ENCODE data around the gene FCMR. TPM values are rescaled to one million over a fixed set of nuclear protein-coding genes. Genes with fewer than 3 reads are reported as not detected.

Gene FCMR
- total RNA-seq, 4 donors from 2014 or later = 1.2 to 5.2 (median 3.0) TPM

- WGBS, 2 donors = 2 to 6% methylated on average over 30 to 47 of the region's 69 CpGs
- Histone ChIP-seq H3K27me3 (no peaks in the 10 kb centered on the region), H3K4me3 (replicated peaks in 1 of 3) (peak overlapping the region in 1 of 3 donors; percentile 38), H3K36me3 (no peaks in the 10 kb centered on the region), H3K4me1 (peaks cover 5 to 30% of the 10 kb centered on the region in 2 donors), H3K9me3 (no peaks in the 10 kb centered on the region), H3K27ac (peak overlapping the region; percentile 77 to 85 (median 81))
- peak; percentile 99 for DNase-seq
- TF ChIP-seq POLR2A (IDR thresholded peaks at IDR 0.05) = peak in 1 of 2 donors; percentile 13
- TF ChIP-seq CTCF (IDR thresholded peaks at IDR 0.05) = peak in 1 of 6 experiments; percentile 2
- intact Hi-C loops (cut with DNase I) = loop anchor here (10.0 kb wide), 1 partner anchor 105 kb away; no protein-coding TSS in a partner anchor
Observed at GRCh38 chr1:206909161-206909882, 12.4 kb downstream of the FCMR start.

GRCh38 chr1:206908038-206908437, 13.7 kb downstream of the FCMR start:
- H3K27ac ChIP-seq = no peak overlapping the region
- no peaks in the 10 kb centered on the region for H3K27me3 ChIP-seq
- no peaks in the 10 kb centered on the region for H3K9me3 ChIP-seq
- TF ChIP-seq POLR2A (IDR thresholded peaks at IDR 0.05) (no peak), CTCF (IDR thresholded peaks at IDR 0.05) (no peak)
- intact Hi-C loops (cut with DNase I) = loop anchor here (10.0 kb wide), 1 partner anchor 103 kb away; no protein-coding TSS in a partner anchor
- no peak for DNase-seq
- no peaks in the 10 kb centered on the region for H3K36me3 ChIP-seq
- WGBS, 2 donors = 90 to 95% methylated on average over 10 of the region's 10 CpGs
- no peak overlapping the region for H3K4me3 ChIP-seq (replicated peaks in 1 of 3)
- peaks cover 5 to 30% of the 10 kb centered on the region in 2 donors for H3K4me1 ChIP-seq

- no peaks in the 10 kb centered on the region for H3K27me3 ChIP-seq
Observed at GRCh38 chr1:206907304-206907991, 14.3 kb downstream of the FCMR start.

GRCh38 chr1:206905295-206906164, 16.2 kb downstream of the FCMR start:
- no peaks in the 10 kb centered on the region for H3K9me3 ChIP-seq
- no peak overlapping the region for H3K4me3 ChIP-seq (replicated peaks in 1 of 3)
- no peak for DNase-seq
- H3K4me1 ChIP-seq = peaks cover 5 to 25% of the 10 kb centered on the region in 2 donors
- H3K27me3 ChIP-seq = no peaks in the 10 kb centered on the region
- no peaks in the 10 kb centered on the region for H3K36me3 ChIP-seq
- no peak overlapping the region for H3K27ac ChIP-seq
- 81 to 83% methylated on average over 4 of the region's 4 CpGs for WGBS, 2 donors
- intact Hi-C loops (cut with DNase I) = loop anchor here (10.0 kb wide), 1 partner anchor 101 kb away; no protein-coding TSS in a partner anchor
- TF ChIP-seq CTCF (IDR thresholded peaks at IDR 0.05) = no peak
- no peak for TF ChIP-seq POLR2A (IDR thresholded peaks at IDR 0.05)

More at GRCh38 chr1:206907304-206907991, 14.3 kb downstream of the FCMR start:
- intact Hi-C loops (cut with DNase I) = loop anchor here (10.0 kb wide), 1 partner anchor 103 kb away; no protein-coding TSS in a partner anchor
- no peaks in the 10 kb centered on the region for H3K9me3 ChIP-seq
- WGBS, 2 donors = 85 to 87% methylated on average over 21 to 23 of the region's 23 CpGs
- no peak for DNase-seq
- TF ChIP-seq CTCF (IDR thresholded peaks at IDR 0.05) (no peak), POLR2A (IDR thresholded peaks at IDR 0.05) (no peak)
- no peak overlapping the region for H3K27ac ChIP-seq
- no peaks in the 10 kb centered on the region for H3K36me3 ChIP-seq
- peaks cover 5 to 30% of the 10 kb centered on the region in 2 donors for H3K4me1 ChIP-seq
- H3K4me3 ChIP-seq (replicated peaks in 1 of 3) = no peak overlapping the region

Data from thyroid gland (tissue), 4 donors.